Activated CD4-positive, alpha-beta T cell treated with anti-CD3 and anti-CD28 coated beads for 24 hours (primary cell): ENCODE results near the gene MYO5A.
"Not testable (repeated sequence)": the region's sequence is repeated elsewhere in the genome, so short reads cannot be mapped to it uniquely, and the experiment has no call there.

Experiments used
- DNase-seq, 2 donors: peaks; one replicate each; pipeline ENCODE4 v3.0.0-alpha.2; 2020; ENCODE audit warnings: low read depth in 2 of 2

The MYO5A gene

DNA sequence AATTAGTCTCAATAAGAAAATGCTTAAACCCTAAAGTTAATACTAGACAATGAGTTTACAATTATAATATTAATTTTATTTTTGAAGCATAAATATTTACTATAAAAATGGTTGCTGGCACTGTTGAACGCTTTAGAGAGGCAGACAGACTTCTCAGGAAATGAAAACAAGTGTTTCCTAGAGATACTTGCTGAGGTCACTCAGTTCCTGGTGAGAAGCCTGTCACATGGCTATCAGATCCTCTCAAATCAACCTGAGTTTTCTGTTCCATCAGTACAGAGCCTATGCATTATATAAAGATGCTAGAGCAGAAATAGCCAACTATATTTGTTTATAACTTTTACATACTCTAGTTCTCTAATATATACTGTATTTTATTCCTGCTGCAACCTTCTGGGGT is 109.2 kb downstream of the MYO5A start:
- no peak for DNase-seq

DNA sequence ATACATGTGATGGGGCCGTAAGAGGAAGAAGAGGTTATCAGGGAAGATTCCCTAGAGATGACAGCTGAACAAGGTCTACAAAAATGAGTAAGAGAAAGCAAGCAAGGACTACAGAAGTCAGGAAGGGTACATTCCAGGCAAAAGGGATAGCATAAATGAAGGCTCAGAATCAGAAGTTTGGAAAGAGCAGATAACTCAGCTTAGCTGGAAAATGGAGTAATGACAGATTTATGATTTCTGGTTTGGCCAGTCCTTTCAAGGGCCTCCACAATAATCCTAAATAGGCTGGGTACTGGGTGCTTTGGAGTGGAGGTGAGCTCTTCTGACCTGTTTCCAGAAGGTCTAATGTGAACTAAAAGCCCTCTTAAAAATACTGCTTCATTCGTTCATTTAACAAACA is 110.7 kb downstream of the MYO5A start:
- no peak for DNase-seq

DNA sequence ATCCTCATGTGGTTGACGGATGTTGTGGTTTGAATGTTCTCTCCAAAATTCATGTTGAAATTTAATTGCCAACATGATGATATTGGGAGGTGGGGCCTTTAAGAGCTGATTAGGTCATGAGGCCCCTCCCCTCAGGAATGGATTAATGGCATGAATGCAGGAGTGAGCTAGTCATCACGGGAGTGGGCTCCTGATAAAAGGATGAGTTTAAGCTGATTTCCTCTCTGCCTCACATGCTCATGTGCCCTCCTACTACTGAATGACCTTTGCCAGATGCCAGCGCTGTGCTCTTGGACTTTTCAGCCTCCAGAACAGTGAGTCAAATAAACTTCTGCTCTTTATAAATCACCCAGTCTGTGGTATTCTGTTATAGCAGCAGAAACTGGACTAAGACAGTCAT is 111.2 kb downstream of the MYO5A start:
- no peak for DNase-seq

DNA sequence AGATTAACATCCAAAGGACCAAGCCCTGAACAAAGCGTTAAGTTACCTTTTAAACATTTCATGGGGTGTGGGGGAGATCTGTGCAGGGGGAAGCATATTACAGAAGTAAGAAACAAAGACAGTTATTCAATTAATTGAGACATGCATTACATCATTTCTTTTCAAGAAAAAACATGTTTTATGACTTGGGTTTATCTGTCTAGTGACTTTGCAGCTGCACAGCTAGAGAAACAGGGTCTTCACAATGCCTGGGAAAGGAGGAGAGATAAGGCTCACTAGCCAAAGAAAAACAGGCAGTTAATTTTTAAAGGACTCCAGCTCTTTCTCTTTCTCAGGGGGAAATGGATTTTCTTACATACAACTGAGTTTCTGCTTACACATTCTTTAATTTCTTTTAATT is 112.1 kb downstream of the MYO5A start:
- DNase-seq, result not testable (repeated sequence)

DNA sequence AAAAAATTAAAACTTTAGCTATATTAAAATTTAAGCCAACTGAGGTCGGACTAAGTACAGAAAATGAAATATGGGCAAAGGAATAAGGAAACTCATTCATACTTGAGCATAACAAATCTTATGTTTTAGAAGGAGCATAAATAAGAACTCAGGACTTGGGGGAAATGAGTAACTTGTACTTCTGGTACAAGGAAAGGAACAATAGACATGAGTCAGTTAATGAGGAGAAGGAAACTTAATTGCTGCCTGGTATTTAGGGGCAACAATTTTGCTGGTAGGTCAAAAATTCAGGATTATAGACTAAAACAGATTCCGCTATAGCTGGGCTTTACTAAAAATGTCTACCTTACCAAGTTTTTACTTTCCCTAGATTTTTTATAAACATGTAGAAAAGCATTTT is 113.1 kb downstream of the MYO5A start:
- DNase-seq, result no peak

DNA sequence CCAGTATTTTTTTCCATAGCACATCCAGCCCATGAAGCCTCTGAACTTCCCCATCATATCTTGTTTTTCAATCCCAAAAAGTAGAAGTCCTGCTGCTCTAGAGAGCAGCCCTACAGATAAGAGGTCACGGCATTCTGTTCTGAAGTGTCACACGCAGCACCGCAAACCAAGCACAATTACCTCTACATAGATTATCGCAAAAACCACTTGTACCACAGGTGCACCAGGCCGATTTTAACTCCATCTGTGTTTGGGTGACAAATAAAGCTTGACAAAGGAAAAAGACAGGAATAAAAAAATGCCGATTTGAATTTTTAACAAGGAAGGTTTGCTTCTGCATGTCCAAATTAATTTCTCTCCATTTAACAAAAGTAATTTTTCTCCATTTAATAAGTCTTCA is 113.7 kb downstream of the MYO5A start:
- no peak for DNase-seq

DNA sequence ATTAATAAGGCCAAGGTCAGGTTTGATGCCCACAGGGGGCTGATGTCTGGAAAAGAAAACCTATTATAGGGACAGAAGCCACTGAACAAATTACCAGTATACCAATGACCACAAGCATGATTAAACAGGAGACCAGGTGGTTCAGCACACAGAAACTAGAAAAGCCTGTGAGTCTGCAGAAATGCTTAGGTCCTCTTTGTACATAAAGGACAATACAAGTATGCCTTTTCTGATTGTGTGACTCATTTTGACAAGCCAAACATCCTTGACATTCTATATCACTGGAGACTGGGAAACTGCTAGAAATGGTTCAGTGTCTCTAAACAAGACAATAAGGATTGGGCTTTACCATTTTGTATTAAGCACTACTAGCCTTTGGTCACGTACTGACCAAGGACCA is 119.9 kb downstream of the MYO5A start:
- no peak for DNase-seq

DNA sequence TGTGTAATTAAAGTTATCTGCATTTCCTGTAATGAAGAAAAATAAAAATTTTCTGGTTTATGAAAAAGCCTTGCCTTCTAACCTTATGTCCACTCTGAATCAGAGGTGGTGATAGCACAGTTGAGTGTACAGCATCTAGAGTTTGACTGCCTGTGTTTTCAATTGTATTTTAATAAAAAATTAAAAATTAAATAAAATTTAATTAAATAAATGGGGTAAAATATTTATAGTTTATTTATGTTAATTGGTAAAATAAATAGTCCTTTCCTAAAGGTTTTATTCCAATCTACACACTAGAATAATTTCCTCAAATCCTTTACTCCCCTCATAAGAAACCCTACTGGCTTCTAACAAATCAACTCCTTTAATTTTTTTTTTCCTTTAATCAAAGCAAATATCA is 121.3 kb downstream of the MYO5A start:
- no peak for DNase-seq

DNA sequence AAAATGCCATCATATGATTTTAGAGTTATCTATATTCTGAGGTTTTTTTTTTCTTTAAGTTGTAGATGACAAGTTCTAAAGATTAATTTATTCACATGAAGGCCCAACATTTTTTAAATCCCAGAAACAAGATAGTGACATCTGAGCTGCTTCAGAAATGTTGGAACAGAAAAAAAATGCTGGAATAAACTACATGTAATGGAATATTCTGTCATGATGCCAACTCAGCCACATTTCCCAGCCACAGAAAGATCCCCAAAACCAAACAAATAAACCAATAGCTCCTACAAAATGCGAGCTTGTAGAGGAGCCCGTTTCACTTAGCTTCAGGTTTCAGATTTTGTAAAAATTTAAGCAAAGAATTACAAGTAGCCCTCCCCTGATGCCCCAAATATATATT is 122.1 kb downstream of the MYO5A start:
- DNase-seq, result no peak

DNA sequence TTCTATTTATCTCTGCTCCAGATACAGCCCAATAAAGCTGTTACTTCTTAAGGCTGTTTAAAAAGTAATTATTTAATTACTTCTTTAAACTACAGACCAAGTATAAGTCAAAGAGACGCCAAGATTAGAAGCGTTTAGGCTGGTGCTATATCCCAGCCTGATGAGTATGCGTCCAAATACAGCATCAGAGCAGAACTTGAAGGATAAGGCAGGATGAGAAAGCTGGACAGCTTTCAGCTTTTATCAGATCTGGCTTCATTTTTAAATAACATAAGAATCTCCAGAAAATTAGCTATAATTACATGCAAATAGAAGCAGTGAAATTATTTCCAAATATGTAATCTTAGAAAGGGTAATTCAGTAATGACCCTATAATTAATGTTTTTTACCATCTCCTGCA is 122.8 kb downstream of the MYO5A start:
- no peak for DNase-seq

DNA sequence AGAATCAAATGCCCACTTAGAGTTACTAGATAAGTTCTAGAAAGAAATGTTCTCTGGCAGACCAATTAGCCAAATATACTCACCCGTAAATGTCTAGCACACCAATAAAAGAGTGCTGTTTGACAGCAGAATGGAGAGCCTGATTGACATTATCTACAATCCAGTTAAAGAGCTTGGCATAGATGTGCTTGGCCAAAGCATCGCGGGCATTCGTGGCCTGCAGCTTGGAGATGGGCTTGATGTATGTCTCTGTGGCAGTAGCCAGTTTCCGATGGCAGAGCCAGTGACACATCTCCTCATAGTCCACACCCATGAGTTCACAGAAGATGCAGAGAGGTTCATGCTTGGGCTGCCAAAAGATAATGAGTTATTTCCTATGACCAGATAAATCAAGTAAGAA is 131.6 kb downstream of the MYO5A start:
- DNase-seq, result no peak

DNA sequence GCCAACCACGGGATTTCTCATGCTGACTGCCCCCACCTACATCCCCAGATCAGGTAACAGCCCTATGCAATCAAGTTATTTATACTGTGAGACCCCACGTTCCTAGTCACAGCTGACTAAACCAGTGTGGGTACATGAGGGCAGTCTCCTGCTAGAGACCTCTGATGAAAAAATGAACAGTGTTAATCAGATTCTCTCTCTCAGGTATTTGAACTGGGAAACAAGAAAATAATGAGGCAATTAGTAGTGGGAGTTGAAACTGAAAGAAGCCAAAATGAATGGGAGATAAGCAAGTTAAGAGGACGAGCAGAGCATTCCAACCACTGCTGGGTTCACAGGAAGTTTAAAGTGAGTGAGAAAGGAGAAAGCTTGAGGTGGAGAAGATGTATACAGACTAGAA is 134.6 kb downstream of the MYO5A start:
- no peak for DNase-seq

DNA sequence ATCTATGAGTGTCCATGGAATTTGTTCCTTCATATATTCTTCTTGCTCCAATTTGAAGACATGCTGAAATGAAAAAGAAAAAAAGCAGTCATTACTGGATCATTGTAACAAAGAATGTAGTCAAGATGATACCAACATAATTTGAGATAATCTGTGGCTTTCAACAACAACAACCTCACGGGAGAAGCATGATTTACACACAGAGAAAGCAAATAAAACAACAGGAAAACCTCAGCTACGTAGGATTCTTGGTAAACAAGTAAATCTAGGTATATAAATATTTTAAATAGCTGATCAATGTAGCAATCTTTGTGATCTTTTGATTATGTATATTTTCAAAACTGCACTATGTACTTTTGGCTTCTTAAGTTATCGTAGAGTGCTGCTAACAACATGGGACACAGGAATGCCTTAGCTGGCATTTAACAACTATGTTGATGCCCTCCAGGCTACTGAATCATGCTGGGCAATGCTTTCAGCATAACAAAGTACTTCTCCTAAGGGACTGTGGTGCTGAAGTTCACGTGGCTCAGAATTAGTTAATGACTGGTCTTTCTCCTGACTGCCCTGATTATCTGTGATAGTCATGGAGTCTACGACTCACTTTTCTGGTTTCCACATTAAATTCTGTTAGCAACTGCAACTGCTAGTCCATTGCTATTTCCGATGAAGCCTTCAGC is 136.5 kb downstream of the MYO5A start:
- DNase-seq, result no peak

DNA sequence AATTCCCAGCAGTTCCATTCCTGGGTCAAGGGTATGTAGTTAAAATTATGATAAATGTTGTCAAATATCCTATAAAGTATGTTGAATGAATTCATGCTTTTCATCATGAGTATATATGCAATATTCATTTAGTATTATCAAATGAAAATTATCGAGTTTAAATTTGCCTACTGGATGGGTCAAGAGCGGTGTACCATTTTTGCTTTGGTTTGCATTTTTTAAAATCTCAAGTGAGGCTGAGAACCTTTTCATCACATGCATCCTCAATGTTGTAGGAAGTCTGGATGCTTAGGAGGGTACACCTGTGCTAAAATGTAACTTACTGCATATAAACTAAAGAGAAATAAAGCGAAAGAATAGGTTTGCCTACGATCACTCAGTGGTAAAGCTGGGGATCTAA is 137.6 kb downstream of the MYO5A start:
- no peak for DNase-seq

DNA sequence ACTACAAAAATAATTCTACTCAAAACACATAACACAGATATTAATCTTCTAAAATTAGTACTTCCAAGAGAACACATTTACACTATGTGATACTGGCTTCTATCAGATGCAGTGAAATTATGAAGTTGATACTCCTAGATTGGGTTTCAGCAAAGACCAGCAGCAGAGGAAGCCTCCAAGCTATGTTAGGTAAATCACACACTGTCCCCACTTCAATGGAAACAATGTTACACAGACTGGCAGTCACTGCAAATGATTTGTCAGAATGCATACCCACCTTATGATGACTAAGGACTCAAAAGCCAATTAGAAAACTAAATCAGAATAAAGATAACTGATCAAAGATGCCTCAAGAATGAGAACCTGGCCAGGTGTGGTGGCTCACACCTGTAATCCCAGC is 143.0 kb downstream of the MYO5A start:
- no peak for DNase-seq

DNA sequence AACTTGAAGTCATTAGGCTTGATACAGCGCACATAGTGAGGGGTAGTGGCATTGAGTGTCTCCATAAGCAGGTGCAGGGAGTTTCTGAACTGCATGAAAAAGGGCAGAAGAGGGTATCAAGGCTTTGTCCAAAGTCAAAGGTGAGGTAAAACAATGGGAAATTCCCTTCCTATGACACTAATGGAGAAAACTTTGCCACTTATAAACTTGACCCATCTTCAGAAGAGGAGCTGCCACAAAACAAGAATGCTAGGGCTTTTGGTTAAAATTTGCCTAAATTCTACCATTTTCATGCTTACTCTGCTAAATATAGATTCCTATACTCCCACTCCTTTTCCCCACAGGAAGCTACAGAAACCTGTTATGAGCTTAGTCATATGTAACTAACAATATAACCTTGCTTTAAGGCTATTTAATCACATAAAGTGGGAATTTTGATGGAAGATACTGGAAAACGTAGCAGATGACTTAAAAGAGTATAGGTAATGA is 145.5 kb downstream of the MYO5A start:
- no peak for DNase-seq

DNA sequence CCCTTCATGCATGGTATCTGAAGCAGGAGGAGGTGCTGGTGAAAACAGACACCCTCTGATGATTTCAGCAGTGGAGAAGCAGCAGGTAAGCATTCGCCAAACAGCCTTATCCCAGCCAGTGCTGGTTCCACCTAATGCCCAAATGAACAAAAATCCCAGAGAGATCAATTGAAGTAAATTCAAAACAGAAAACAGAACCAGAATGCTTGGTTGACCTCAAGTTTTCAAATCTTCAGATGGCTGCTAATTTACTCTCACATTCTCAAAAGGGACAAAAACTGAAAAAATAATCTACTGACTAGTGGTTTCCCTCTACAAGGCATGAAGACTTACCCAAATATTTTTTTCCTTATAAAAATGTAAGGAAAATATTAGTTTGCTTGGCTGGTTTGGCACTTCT is 146.0 kb downstream of the MYO5A start:
- DNase-seq, result no peak

DNA sequence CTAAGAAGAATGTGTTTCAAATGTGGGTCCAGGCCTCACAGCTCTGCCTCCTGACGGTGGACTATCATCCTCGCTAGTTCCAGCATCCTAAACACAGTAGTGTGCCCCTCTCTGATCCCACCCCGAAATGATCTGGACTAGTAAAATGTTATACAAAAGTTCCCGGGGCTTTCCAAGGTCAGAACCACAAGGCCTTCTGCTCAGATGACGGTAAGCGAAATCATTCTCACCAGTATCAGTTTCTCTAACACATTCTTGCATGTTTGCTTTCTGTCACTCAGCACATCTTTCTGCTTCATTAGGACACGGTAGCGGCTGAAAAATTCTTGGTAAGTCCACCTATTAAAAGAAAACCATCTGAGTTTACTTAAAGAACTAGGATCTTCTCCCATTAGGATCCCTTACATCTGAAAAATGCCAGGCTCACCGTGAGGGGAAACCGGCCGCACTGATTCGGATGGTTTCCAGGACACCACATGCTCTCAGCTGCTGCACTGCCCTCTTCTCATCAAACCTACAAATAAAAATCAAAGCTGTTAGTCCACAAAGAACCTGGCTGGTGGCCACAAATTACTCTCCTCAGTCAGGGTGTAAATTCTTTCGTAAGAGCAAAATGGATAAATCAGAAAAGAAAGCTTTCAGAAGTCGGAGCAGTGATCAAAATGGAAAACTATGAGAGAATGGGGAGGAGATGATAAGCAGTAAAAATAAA is 149.1 kb downstream of the MYO5A start:
- no peak for DNase-seq

DNA sequence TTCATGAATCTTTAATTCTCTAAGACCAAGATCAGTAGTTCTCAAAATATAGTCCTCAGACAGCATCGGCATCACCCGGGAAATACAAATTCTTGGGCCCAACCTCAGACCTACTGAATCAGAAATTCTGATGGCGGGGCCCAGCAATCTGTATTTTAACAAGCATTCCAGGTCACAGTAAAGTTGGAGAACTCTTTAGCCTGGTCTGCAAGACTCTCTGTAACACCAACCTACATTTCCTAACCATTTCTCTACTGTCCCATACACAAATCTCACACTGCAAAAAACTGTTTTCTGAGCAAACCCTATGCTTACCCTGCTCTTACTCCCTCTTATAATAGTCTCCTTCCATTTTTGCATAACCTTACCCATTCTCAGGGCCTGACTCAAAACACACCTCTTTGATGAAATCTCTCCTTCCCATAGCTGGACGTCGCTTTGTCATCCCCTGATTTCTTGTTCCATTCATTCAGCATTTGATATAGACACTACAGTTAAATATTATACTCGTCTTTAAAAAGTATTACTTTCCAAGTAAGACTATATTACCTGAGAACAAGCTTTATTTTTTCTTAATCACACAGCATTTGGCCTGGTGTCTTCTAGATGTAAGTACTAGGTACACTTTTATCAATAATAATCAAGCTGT is 149.8 kb downstream of the MYO5A start:
- no peak for DNase-seq

DNA sequence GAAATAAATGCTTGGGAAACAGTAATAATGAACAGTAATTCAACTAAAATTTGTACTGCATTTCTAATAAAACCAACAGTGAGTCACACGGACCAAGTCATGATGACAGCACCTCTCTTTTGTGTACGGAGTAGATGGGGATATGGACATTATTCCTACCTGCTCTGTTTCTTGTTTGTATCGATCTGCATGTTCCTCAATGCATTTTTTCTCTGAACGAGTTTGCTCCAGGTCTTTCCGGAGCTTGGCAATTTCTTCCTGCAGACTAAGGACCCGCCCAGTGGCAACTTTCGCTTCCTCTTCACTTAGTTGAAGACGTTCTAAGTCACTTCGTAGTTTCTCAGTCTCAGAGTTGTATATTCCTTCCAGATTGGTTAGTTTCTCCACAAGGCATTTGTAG is 158.7 kb downstream of the MYO5A start:
- DNase-seq, result no peak

DNA sequence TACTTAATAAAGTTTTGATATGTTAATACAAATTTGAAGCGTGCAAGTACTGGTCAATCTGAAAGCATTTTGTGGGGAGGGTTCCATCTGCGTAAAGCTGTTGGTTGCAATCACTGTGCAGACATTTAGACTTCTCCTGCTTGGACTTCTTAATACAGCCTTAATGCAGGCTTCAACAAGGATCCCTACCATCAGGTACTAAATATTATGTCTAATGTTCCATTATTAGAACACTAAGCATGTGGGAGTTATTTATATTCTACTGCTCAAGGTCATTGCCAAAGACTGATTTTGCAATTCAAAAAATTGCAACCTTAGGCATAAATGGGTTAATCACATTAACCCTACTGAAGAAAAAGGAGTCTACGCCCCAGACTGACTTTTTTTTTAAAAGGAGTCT is 159.2 kb downstream of the MYO5A start:
- DNase-seq, result no peak

DNA sequence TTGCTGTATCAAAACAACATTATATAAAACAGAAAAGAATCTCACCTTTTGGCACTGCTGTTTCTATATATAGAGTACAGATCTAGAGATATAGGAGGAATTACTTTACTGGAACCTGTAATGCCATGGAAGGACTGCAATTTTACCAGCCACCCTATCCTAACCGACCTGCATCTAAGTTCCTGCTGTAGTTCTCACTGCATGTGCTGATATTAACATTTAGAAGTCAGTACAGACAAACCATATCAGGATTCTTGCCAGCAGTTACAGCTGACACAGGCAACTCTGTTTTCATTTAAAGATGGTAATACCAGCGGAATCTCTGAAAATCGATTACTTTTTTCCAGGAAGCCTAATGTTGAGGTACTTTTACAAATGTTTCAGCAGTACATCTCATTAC is 159.7 kb downstream of the MYO5A start:
- DNase-seq, result no peak

DNA sequence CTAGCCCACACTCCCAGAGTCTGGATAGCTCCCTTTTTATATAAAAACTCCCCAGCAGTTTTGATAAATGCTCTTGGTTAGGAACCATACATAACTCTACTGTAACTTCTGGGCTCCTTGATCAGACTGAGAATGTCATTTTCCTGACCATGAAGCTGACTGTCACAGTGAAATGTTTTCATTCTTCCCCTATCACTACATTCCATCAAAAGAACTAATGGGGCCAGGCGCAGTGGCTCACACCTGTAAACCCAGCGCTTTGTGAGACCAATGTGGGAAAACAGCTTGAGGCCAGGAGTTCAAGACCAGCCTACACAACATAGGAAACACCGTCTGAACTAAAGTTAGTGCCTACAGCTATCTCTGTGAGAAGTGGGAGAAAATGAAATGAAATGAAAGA is 160.3 kb downstream of the MYO5A start:
- no peak for DNase-seq
